HFFc6 (cell line): Measurements from ENCODE around the gene MS4A1. TPM values are rescaled to one million over a fixed set of nuclear protein-coding genes. Genes with fewer than 3 reads are reported as not detected.
"Not testable (repeated sequence)": the region's sequence is repeated elsewhere in the genome, so short reads cannot be mapped to it uniquely, and the experiment has no call there.

Experiments used
- DNase-seq: peaks from one replicate; pipeline ENCODE4 v3.0.0-alpha.2; 2018
- H3K27ac Mint-ChIP-seq: 2 replicates; pipeline ENCODE4 v1.8.0; 2020; ENCODE audit warnings: mild to moderate bottlenecking, mixed read lengths
- H3K27me3 Mint-ChIP-seq: 2 replicates; pipeline ENCODE4 v1.8.0; 2021; ENCODE audit warnings: mild to moderate bottlenecking, moderate library complexity, mixed read lengths; ENCODE audit not compliant: insufficient read depth
- H3K36me3 Mint-ChIP-seq: 2 replicates; pipeline ENCODE4 v1.8.0; 2021; ENCODE audit warnings: low read depth, mixed read lengths
- H3K4me1 Mint-ChIP-seq: 2 replicates; pipeline ENCODE4 v1.8.0; 2020; ENCODE audit warnings: low read depth, mixed read lengths
- H3K4me3 Mint-ChIP-seq: 2 replicates; pipeline ENCODE4 v1.8.0; 2020; ENCODE audit warnings: mild to moderate bottlenecking, moderate library complexity, mixed read lengths
- H3K9me3 Mint-ChIP-seq: 2 replicates; pipeline ENCODE4 v1.8.0; 2020; ENCODE audit warnings: mild to moderate bottlenecking, mixed read lengths
- total RNA-seq, 6 experiments: library from RNA; stranded (reverse); fragmentation: NEBNext Ultra II Directional; extraction: Animal tissue kit (Norgen Biotek cat#: 25700); gene quantifications; 2 replicates in 1 of 6; 3 replicates in 5 of 6; pipeline ENCODE4 v1.2.3, GENCODE V29; 2021
- TF ChIP-seq, protein P1 (sequence below): fragments of 200-600 bp; sonication (generic); IDR thresholded peaks from 2 replicates; pipeline ENCODE4 v1.5.0; 2021; ENCODE audit warnings: antibody characterized with exemption, mild to moderate bottlenecking

The MS4A1 gene
- total RNA-seq, 6 experiments from 2014 or later = not detected

DNA sequence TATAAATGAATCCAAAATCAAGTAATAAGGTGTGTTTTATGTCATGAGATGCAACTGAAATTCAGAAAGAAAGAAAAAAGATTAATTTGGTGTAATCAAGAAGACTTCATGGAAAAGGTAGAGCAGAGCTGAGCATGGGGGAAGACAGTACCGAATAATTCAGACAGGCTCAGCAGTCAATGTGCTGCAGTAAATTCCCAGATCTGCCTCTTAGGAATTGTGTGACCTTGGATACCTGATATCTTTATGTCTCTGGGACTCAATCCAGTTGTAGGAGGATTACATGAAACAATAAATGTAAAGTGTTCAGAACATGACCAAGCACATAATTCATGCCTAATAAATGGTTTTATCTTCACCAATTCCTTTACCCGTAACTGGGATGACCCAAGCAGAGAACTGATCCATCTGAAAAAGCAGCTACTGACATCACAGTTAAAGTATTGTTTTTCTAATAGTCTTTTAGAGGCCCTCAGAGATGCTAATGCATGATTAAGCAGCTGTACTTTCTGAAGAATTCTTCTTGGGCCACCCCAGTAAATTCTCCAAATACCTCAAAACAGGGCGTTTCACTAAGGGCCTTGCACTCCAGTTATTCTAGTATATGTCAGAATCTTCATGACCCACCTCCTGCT is 44.7 kb downstream of the MS4A1 start:
- TF ChIP-seq, protein P1, sequence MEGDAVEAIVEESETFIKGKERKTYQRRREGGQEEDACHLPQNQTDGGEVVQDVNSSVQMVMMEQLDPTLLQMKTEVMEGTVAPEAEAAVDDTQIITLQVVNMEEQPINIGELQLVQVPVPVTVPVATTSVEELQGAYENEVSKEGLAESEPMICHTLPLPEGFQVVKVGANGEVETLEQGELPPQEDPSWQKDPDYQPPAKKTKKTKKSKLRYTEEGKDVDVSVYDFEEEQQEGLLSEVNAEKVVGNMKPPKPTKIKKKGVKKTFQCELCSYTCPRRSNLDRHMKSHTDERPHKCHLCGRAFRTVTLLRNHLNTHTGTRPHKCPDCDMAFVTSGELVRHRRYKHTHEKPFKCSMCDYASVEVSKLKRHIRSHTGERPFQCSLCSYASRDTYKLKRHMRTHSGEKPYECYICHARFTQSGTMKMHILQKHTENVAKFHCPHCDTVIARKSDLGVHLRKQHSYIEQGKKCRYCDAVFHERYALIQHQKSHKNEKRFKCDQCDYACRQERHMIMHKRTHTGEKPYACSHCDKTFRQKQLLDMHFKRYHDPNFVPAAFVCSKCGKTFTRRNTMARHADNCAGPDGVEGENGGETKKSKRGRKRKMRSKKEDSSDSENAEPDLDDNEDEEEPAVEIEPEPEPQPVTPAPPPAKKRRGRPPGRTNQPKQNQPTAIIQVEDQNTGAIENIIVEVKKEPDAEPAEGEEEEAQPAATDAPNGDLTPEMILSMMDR = no peak
- H3K27ac Mint-ChIP-seq = no peak overlapping the region
- peak; percentile 25 for DNase-seq

DNA sequence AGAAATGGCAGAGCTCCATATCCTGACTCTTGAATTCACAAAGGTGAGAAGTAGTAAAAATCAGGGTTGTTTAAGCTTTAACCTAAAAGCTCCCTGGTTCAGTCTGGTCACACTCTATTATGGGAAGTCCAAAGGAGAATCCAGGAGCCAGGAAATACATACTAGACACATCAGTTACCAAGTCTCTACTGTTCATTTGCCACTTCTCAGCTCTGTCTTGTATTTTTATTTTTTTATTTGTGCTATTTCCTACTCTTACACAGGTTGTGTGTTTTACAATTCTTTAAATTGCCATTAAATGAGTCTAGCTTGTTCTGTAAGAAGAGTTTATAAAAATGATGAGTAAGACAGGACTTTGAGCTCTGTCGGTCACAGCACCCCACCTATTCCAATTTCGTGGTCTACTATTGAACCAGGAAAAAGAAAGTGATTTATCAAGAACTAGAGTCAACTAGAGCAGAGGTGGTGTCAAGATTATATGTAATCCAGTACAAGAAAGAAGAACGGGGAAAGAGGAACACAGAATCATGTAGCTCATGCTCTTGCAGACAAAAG is 46.7 kb downstream of the MS4A1 start:
- H3K27me3 Mint-ChIP-seq = peaks cover 2% of the 10 kb centered on the region; the same call in 1 of the 2 replicates
- DNase-seq = no peak
- TF ChIP-seq, protein P1 = no peak
- H3K4me3 Mint-ChIP-seq = no peak overlapping the region
- peaks cover 52% of the 10 kb centered on the region for H3K9me3 Mint-ChIP-seq
- no peaks in the 10 kb centered on the region for H3K4me1 Mint-ChIP-seq
- no peaks in the 10 kb centered on the region; the same call in 1 of the 2 replicates for H3K36me3 Mint-ChIP-seq
- no peak overlapping the region for H3K27ac Mint-ChIP-seq

More for the DNA sequence above, 44.7 kb downstream of the MS4A1 start:
- Mint-ChIP-seq H3K4me1 (no peaks in the 10 kb centered on the region), H3K9me3 (peaks cover 49% of the 10 kb centered on the region), H3K4me3 (no peak overlapping the region), H3K36me3 (no peaks in the 10 kb centered on the region; the same call in 1 of the 2 replicates), H3K27me3 (peaks cover 2% of the 10 kb centered on the region; the same call in 1 of the 2 replicates)

DNA sequence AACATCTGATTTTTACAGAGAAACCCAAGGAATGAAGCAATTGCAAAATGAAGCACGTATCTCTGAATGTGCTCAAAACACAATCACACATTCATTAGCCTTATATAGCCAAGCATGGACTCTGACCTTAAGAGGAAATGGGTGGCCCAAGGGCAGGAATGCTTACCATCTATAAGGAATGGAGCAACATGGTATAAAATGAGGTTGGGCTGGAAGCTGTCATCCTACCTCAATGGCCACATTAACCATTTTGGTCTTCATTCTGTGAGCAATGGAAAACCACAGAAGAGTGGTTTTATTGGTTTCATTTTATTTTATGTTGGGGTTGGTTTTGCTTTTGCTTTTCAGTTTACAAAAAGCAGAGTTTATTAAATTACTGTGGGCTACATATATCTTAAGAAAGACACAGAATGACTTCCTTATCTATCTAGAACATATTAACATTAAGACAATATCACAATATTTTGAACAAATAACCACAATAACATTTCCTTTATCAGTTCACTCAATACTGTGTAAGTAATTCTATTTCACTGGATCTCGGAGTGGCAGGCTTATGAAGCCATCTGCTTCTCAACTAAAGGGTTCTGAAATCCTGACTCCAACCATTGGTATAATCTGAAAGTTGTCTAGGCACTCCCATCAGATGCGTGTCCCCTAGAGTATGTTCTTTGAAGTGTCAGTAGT is 48.7 kb downstream of the MS4A1 start:
- Mint-ChIP-seq H3K27me3 (no peaks in the 10 kb centered on the region), H3K27ac (no peak overlapping the region), H3K36me3 (no peaks in the 10 kb centered on the region), H3K4me1 (no peaks in the 10 kb centered on the region), H3K4me3 (no peak overlapping the region), H3K9me3 (peaks cover 54% of the 10 kb centered on the region)
- DNase-seq = no peak
- TF ChIP-seq, protein P1 = no peak

DNA sequence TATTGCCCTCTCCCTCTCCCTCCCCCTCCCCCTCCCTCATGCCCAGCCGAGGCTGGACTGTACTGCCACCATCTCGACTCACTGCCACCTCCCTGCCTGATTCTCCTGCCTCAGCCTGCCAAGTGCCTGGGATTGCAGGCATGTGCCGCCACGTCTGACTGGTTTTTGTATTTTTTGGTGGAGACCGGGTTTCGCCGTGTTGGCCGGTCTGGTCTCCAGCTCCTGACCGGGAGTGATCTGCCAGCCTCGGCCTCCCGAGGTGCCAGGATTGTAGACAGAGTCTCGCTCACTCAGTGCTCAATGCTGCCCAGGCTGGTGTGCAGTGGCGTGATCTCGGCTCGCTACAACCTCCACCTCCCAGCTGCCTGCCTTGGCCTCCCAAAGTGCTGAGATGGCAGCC is 54.0 kb downstream of the MS4A1 start:
- H3K36me3 Mint-ChIP-seq, H3K4me1 Mint-ChIP-seq, DNase-seq, H3K4me3 Mint-ChIP-seq, H3K27ac Mint-ChIP-seq, H3K27me3 Mint-ChIP-seq: not testable (repeated sequence)
- peaks cover 52% of the 10 kb centered on the region for H3K9me3 Mint-ChIP-seq

DNA sequence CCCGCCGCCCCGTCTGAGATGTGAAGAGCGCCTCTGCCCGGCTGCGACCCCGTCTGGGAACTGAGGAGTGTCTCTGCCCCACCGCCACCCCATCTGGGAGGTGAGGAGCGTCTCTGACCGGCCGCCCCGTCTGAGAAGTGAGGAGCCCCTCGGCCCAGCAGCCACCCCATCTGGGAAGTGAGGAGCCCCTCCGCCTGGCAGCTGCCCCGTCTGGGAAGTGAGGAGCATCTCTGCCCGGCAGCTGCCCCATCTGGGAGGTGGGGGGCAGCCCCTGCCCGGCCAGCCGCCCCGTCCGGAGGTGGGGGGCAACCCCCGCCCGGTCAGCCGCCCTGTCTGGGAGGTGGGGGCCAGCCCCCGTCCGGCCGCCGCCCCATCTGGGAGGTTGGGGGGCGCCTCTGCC is 54.6 kb downstream of the MS4A1 start:
- H3K9me3 Mint-ChIP-seq = peaks cover 48% of the 10 kb centered on the region
- H3K27me3 Mint-ChIP-seq, H3K27ac Mint-ChIP-seq, H3K4me1 Mint-ChIP-seq, H3K36me3 Mint-ChIP-seq, DNase-seq, H3K4me3 Mint-ChIP-seq: not testable (repeated sequence)

DNA sequence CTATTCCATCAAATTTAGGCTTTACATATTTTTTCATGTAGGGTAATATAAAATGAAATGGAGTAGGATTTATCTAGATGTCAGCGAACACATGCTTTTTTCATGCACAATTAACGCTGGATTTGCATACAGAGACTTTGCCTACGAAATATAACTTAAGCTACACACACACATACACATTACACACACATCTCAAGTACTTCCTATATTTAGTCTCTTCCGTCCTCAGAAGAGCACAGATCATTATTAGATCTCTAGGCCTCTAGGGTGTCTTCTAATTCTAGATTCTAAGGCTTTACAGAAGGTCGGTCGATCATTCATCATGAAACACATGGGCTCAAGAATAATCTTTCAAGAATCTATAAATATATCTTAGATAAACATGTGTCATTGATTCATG is 55.7 kb downstream of the MS4A1 start:
- Mint-ChIP-seq H3K36me3 (no peaks in the 10 kb centered on the region), H3K9me3 (peaks cover 36% of the 10 kb centered on the region), H3K4me1 (no peaks in the 10 kb centered on the region), H3K4me3 (no peak overlapping the region), H3K27me3 (no peaks in the 10 kb centered on the region), H3K27ac (no peak overlapping the region)
- no peak for DNase-seq
- TF ChIP-seq, protein P1 = no peak
